Skin epidermis (tissue), 12 donors: ENCODE data around the gene KCTD2.

Experiments
- H3K27ac ChIP-seq, 21 experiments: fragments of 200-600 bp; sonication (generic) in 11 of 21; one replicate each; pipeline ENCODE4 v1.5.0; 2020; ENCODE audit warnings: mild to moderate bottlenecking in 3 of 21, inconsistent platforms in 2 of 21, moderate library complexity in 2 of 21
- H3K4me3 ChIP-seq, 7 experiments: fragments of 200-600 bp; sonication (generic) in 2 of 7; one replicate each; pipeline ENCODE4 v1.5.0; 2020; ENCODE audit warnings: inconsistent platforms in 2 of 7, mild to moderate bottlenecking in 2 of 7, moderate library complexity in 1 of 7

Gene KCTD2

DNA sequence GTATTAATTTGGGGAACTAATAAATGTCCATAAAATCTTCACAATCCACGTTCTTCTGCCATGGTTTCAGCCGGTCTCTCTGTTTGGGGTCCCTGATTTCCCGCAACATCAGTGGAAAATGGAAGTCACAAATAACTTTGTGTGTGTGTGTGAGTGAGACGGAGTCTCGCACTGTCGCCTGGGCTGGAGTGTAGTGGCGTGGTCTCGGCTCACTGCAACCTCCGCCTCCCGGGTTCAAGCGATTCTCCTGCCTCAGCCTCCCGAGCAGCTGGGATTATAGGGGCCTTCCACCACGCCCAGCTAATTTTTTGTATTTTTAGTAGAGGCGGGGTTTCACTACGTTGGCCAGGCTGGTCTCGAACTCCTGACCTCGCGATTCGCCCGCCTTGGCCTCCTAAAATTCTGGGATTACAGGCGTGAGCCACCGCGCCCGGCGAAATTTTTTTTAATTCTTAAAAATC, 1.0 kb upstream of the KCTD2 start:
- Histone ChIP-seq H3K27ac (peak overlapping the region; percentile 71 to 99 (median 92)), H3K4me3 (peak overlapping the region; percentile 67 to 96 (median 82))

DNA sequence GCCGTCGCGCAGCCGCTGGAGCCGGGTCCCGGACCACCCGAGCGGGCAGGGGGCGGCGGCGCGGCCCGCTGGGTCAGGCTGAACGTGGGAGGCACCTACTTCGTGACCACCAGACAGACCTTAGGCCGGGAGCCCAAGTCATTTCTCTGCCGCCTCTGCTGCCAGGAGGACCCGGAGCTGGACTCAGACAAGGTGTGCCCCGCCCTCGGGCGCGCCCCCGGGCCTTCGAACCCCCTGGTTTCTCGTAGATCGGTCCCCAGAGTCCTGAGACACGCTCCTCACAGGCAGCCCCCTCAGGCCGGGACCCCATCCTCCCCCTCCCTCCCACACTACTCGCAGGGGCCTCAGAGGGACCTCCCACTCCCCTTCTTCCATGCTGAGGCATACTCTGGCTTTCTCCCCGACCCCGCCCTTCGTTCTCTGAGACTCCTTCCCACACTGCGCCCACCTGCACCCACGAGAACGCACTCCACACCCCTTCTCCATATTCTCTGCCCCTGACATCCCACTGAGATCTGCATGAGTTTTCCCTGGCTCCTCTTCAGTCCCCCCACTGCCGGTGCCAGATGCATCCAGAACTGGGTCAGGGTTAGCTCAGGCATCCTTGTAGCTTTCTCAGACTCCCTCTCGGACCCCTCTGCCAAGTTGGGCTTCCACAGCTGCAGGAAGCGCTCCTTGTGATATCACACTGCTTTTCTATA, 523 bp downstream of the KCTD2 start:
- peak overlapping the region; percentile 67 to 96 (median 82) for H3K4me3 ChIP-seq
- H3K27ac ChIP-seq = peak overlapping the region; percentile 67 to 99 (median 92)

- Histone ChIP-seq H3K4me3 (peak overlapping the region; percentile 67 to 96 (median 82)), H3K27ac (peak overlapping the region in 17 of 21 experiments; percentile 13 to 99 (median 92))
These were observed 1.3 kb downstream of the KCTD2 start for GRCh38 chr17:75048249-75048878.

- Histone ChIP-seq H3K4me3 (no peak overlapping the region), H3K27ac (peak overlapping the region in 10 of 21 experiments; percentile 4 to 99 (median 91))
These were observed 2.0 kb downstream of the KCTD2 start for GRCh38 chr17:75049057-75049456.

GRCh38 chr17:75049706-75050105, 2.7 kb downstream of the KCTD2 start:
- Histone ChIP-seq H3K27ac (no peak overlapping the region), H3K4me3 (no peak overlapping the region)

GRCh38 chr17:75051941-75052340, 4.9 kb downstream of the KCTD2 start:
- H3K4me3 ChIP-seq = no peak overlapping the region
- H3K27ac ChIP-seq = no peak overlapping the region

GRCh38 chr17:75059369-75060345, 12.6 kb downstream of the KCTD2 start:
- Histone ChIP-seq H3K27ac (peak overlapping the region in 5 of 21 experiments; percentile 15 to 58 (median 30)), H3K4me3 (no peak overlapping the region)

GRCh38 chr17:75060434-75061054, 13.5 kb downstream of the KCTD2 start:
- Histone ChIP-seq H3K27ac (peak overlapping the region in 6 of 21 experiments; percentile 12 to 74 (median 34)), H3K4me3 (no peak overlapping the region)

- H3K4me3 ChIP-seq = no peak overlapping the region
- H3K27ac ChIP-seq = peak overlapping the region in 2 of 21 experiments; percentile 30 to 51
These were observed 14.0 kb downstream of the KCTD2 start for GRCh38 chr17:75061055-75061438.

DNA sequence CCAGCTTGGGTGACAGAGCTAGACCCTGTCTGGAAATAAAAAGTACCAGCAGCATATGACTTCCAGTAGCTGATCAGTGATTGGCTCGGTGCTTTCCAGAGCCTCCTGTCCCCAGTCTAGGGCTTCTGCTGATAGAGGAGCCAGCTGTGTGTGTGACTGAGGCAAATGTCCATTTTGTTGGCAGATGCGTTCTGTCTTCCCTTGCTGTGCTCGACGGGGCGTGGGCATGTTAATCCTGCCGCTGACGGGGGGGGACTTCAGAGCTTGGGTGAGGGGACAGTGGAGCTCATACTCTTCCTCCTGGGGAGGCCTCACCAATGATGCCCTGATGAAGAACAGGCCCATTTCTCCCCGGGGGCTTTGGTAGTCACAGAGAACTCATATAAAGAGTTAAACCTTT, 14.6 kb downstream of the KCTD2 start:
- H3K4me3 ChIP-seq = no peak overlapping the region
- no peak overlapping the region for H3K27ac ChIP-seq

DNA sequence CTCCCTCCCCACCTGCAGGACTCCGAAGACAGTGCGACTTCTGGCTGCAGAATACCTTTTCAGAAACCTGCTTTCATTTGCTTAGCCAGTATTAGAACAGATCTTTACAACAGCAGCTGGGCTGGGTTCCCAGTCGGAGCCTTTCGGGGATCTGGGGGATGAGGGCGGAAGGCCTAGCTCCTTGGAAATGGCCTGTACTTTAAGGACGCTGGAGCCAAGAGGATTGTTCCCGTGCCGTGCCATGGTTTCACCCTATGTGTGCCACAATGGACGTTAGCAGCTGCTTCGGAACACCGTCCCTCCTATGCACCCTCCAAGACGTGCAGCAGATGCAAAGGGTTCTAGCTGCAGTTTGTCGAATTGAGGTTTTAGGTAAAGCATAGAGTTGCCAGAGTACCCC, 16.2 kb downstream of the KCTD2 start:
- Histone ChIP-seq H3K4me3 (no peak overlapping the region), H3K27ac (no peak overlapping the region)

DNA sequence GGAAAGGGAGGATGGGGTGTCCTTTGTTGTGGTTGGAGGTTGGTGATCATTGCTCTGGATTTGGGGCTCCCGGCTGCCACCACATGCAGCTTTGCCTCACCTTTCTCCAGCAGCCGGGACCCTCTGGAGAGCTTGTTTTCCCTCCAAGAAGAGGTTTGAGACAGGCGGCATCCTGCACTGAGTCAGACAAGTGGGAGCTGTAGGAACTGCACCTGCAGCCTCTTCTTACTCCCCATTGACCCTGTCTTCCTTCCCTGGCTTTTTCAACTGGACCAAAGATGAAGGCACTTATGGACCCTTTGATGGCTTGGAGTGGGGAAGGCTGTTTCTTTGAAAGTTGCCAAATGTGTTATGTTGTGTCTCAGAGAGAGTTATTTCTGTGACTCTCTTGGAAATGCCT, 16.6 kb downstream of the KCTD2 start:
- Histone ChIP-seq H3K4me3 (no peak overlapping the region), H3K27ac (no peak overlapping the region)

DNA sequence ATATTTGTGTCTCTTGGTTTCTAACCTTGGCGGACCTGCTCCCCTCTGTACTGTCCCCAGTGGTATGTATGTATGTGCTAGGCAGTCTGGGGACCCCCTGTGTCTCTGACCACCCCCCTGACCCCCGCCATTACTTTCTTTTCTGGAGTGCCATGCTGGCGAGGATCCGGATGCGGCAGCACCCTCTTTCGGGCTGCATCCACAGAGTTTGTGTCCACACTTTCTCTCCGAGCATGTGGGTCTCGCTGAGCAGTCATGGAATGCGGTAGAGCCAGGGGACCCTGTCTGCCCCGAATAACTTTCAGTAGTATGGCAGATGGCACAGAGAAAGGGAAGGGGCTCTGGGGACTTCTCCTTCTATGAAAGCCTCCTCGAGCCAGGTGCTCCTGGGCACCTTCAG, 17.0 kb downstream of the KCTD2 start:
- H3K4me3 ChIP-seq = no peak overlapping the region

GRCh38 chr17:75064460-75064859, 17.4 kb downstream of the KCTD2 start:
- no peak overlapping the region for H3K27ac ChIP-seq
- H3K4me3 ChIP-seq = no peak overlapping the region

More for the DNA sequence above, 17.0 kb downstream of the KCTD2 start:
- H3K27ac ChIP-seq = no peak overlapping the region

- no peak overlapping the region for H3K4me3 ChIP-seq
- H3K27ac ChIP-seq = peak overlapping the region in 1 of 21 experiments; percentile 38
These were observed 18.0 kb downstream of the KCTD2 start for GRCh38 chr17:75064867-75065561.

DNA sequence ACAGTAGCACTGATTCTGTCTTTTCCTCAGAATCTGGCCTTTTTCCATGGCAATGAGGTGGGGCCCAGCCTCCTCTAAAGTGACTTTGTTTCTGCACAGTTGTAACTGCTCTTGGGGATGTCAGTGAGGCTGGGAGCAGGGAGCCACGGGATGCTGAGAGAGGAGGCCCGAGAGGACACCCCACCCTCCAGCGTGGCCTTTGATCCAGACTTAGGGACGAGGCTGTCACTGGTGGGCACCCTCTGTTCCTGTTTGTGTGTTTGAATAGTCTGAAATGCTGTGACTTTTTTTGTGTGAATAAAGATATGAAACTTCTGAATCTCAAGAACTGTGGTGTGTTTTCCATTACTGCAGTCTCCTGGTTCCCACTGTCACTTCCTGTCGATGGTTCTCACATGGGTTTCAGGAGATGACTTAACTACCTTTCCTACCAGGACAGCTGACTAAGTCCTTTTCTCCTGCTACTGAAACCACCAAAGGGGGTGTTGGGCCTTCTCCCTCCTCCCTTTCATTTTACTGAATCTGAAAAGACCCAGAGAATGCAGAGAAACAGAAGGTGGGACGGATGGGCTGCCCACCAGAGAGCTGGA, 18.6 kb downstream of the KCTD2 start:
- peak overlapping the region in 2 of 21 experiments; percentile 12 to 38 for H3K27ac ChIP-seq
- H3K4me3 ChIP-seq = no peak overlapping the region

DNA sequence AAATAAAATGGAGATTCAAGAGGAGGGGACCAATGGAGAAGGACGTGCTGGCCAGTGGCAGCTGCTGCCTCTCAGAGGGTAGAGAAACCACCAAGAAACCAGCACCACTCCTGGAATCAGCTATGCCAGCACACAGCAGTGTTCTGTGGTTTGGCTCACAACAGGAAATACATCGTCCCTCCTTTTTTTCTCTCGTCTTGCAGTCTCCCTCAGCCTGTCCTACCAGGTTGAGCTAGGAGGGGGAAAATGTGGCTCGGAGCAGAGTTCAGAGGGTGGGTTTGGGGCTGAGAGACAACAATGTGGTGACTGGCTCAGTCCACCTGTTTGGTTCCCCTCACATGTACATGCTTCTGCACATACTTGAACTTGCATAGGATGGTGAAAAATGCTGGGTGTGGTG, 20.8 kb downstream of the KCTD2 start:
- Histone ChIP-seq H3K27ac (peak overlapping the region in 3 of 21 experiments; percentile 10 to 50 (median 21)), H3K4me3 (no peak overlapping the region)

- Histone ChIP-seq H3K27ac (no peak overlapping the region), H3K4me3 (no peak overlapping the region)
These were observed 21.7 kb downstream of the KCTD2 start for GRCh38 chr17:75068750-75069149.

GRCh38 chr17:75069783-75070182, 22.8 kb downstream of the KCTD2 start:
- H3K27ac ChIP-seq = no peak overlapping the region
- no peak overlapping the region for H3K4me3 ChIP-seq
